ENCODE measurements around the gene FOXK2. TPM values are rescaled to one million over a fixed set of nuclear protein-coding genes. Genes with fewer than 3 reads are reported as not detected.

The FOXK2 gene
- total and polyA plus RNA-seq, 5 donors from 2014 or later = 2.2 to 55.6 (median 4.2) TPM

DNA sequence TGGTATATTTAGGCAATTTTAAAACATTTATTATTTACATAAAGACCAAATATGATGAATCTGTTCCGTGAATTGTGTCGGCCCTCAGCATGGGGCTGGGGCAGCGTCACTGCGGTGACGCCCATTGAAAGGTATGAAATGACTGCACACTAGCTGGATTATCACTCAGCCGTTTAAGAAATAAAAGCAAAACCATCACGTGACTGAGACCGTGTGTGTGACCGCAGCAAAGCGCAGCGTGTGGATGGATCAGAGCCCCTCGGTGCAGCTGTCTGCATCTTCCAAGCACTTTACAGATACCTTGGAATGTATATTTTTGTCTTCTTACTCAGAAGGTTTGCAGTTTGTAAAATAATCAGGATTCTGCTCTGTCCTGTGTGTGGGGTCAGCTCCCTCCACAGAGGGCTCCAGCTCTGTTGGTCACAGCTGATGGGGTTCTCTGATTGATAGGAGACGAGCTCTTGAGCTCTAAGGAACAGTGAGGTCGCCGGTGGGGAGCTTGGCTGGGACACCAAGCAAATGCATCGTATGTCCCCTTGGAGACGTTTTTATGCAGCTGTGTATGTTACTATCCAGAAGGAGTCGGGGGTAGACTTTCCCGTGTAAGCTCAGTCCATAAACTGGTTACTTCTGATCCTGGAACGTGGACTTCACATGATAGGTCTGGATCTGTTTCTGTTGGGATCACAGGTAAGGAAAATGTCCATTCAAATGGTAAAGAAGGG is 83.6 kb downstream of the FOXK2 start:
- ATAC-seq (ENCODE audit: low read depth in 2 of 2) (no peak), DNase-seq (no peak)
- H3K9me3 Mint-ChIP-seq = no peaks in the 10 kb centered on the region
- peak overlapping the region in 2 of 3 donors; percentile 66 to 92 for H3K27ac Mint-ChIP-seq
- H3K4me1 Mint-ChIP-seq = peaks cover 0 to 12% (median 6%) of the 10 kb centered on the region in 4 donors
- H3K27me3 Mint-ChIP-seq = no peaks in the 10 kb centered on the region
- Histone ChIP-seq H3K27ac (ENCODE audit: insufficient read depth, low read length, poor library complexity, severe bottlenecking) (peak overlapping the region; percentile 61), H3K27me3 (ENCODE audit: control insufficient read depth, insufficient read depth, low read length) (no peaks in the 10 kb centered on the region), H3K9me3 (ENCODE audit: control insufficient read depth in 2 of 2, low read length in 2 of 2) (no peaks in the 10 kb centered on the region), H3K36me3 (ENCODE audit: control insufficient read depth, insufficient read depth, low read length) (peaks cover 56% of the 10 kb centered on the region), H3K4me3 (ENCODE audit: low read depth, low read length) (no peak overlapping the region), H3K4me1 (ENCODE audit: control insufficient read depth, insufficient read depth, low read length, poor library complexity, severe bottlenecking) (no peaks in the 10 kb centered on the region)
- H3K4me3 Mint-ChIP-seq = peak overlapping the region in 1 of 4 donors; percentile 74
- H3K36me3 Mint-ChIP-seq = peaks cover 30% of the 10 kb centered on the region

GRCh38 chr17:82603981-82604448 is 84.5 kb downstream of the FOXK2 start:
- no peaks in the 10 kb centered on the region for H3K9me3 ChIP-seq (ENCODE audit: control insufficient read depth in 2 of 2, low read length in 2 of 2)
- Mint-ChIP-seq H3K4me3 (peak overlapping the region in 1 of 4 donors; percentile 36), H3K27me3 (no peaks in the 10 kb centered on the region), H3K9me3 (no peaks in the 10 kb centered on the region), H3K27ac (peak overlapping the region in 1 of 3 donors; percentile 92), H3K4me1 (peaks cover 3 to 12% (median 6%) of the 10 kb centered on the region in 4 donors), H3K36me3 (peaks cover 30% of the 10 kb centered on the region)
- H3K27ac ChIP-seq (ENCODE audit: insufficient read depth, low read length, poor library complexity, severe bottlenecking) = peak overlapping the region; percentile 61
- H3K4me3 ChIP-seq (ENCODE audit: low read depth, low read length) = no peak overlapping the region
- H3K27me3 ChIP-seq (ENCODE audit: control insufficient read depth, insufficient read depth, low read length) = no peaks in the 10 kb centered on the region
- no peaks in the 10 kb centered on the region for H3K4me1 ChIP-seq (ENCODE audit: control insufficient read depth, insufficient read depth, low read length, poor library complexity, severe bottlenecking)
- DNase-seq = peak in 2 of 3 donors; percentile 59 to 83
- H3K36me3 ChIP-seq (ENCODE audit: control insufficient read depth, insufficient read depth, low read length) = peaks cover 59% of the 10 kb centered on the region
- ATAC-seq (ENCODE audit: low read depth in 2 of 2) = peak in 1 of 2 donors; percentile 88

- ATAC-seq (ENCODE audit: low read depth in 2 of 2) (no peak), DNase-seq (no peak)
- peak overlapping the region in 1 of 3 donors; percentile 92 for H3K27ac Mint-ChIP-seq
- H3K4me1 Mint-ChIP-seq = peaks cover 3 to 14% (median 6%) of the 10 kb centered on the region in 4 donors
- no peak overlapping the region for H3K4me3 ChIP-seq (ENCODE audit: low read depth, low read length)
- no peaks in the 10 kb centered on the region for H3K27me3 Mint-ChIP-seq
- H3K9me3 Mint-ChIP-seq = no peaks in the 10 kb centered on the region
- H3K27me3 ChIP-seq (ENCODE audit: control insufficient read depth, insufficient read depth, low read length) = no peaks in the 10 kb centered on the region
- peaks cover 33% of the 10 kb centered on the region for H3K36me3 Mint-ChIP-seq
- peaks cover 64% of the 10 kb centered on the region for H3K36me3 ChIP-seq (ENCODE audit: control insufficient read depth, insufficient read depth, low read length)
- H3K27ac ChIP-seq (ENCODE audit: insufficient read depth, low read length, poor library complexity, severe bottlenecking) = peak overlapping the region; percentile 61
- H3K4me3 Mint-ChIP-seq = no peak overlapping the region
- H3K9me3 ChIP-seq (ENCODE audit: control insufficient read depth in 2 of 2, low read length in 2 of 2) = no peaks in the 10 kb centered on the region
- H3K4me1 ChIP-seq (ENCODE audit: control insufficient read depth, insufficient read depth, low read length, poor library complexity, severe bottlenecking) = no peaks in the 10 kb centered on the region
These were observed 85.0 kb downstream of the FOXK2 start for GRCh38 chr17:82604532-82604931.

GRCh38 chr17:82605939-82606600 is 86.5 kb downstream of the FOXK2 start:
- H3K4me1 Mint-ChIP-seq = peaks cover 3 to 14% (median 6%) of the 10 kb centered on the region in 4 donors
- no peaks in the 10 kb centered on the region for H3K27me3 Mint-ChIP-seq
- ATAC-seq (ENCODE audit: low read depth in 2 of 2) = no peak
- peaks cover 37% of the 10 kb centered on the region for H3K36me3 Mint-ChIP-seq
- peaks cover 63% of the 10 kb centered on the region for H3K36me3 ChIP-seq (ENCODE audit: control insufficient read depth, insufficient read depth, low read length)
- no peak overlapping the region for H3K4me3 ChIP-seq (ENCODE audit: low read depth, low read length)
- H3K4me3 Mint-ChIP-seq = no peak overlapping the region
- no peak overlapping the region for H3K27ac ChIP-seq (ENCODE audit: insufficient read depth, low read length, poor library complexity, severe bottlenecking)
- H3K4me1 ChIP-seq (ENCODE audit: control insufficient read depth, insufficient read depth, low read length, poor library complexity, severe bottlenecking) = no peaks in the 10 kb centered on the region
- no peak overlapping the region for H3K27ac Mint-ChIP-seq
- no peaks in the 10 kb centered on the region for H3K9me3 Mint-ChIP-seq
- no peaks in the 10 kb centered on the region for H3K9me3 ChIP-seq (ENCODE audit: control insufficient read depth in 2 of 2, low read length in 2 of 2)
- no peaks in the 10 kb centered on the region for H3K27me3 ChIP-seq (ENCODE audit: control insufficient read depth, insufficient read depth, low read length)
- DNase-seq = no peak

DNA sequence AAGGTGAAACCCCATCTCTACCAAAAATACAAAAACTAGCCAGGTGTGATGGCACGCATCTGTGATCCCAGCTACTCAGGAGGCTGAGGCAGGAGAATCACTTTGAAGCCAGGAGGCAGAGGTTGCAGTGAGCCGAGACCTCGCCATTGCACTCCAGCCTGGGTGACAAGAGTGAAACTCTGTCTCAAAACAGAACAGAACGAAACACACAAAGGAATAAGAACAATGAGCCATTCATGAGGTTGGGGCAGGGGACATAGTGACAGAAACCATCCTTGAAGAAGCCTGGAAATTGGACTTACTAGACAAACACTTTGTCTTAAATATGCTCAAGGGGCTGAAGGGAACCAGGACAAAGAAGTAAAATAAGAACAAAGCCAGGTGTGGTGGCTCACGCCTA is 89.3 kb downstream of the FOXK2 start:
- DNase-seq (no peak), ATAC-seq (ENCODE audit: low read depth in 2 of 2) (no peak)
- no peak overlapping the region for H3K4me3 Mint-ChIP-seq
- no peak overlapping the region for H3K4me3 ChIP-seq (ENCODE audit: low read depth, low read length)
- peaks cover 3 to 7% (median 6%) of the 10 kb centered on the region in 4 donors for H3K4me1 Mint-ChIP-seq
- H3K36me3 Mint-ChIP-seq = peaks cover 25% of the 10 kb centered on the region
- H3K9me3 Mint-ChIP-seq = no peaks in the 10 kb centered on the region
- H3K27me3 ChIP-seq (ENCODE audit: control insufficient read depth, insufficient read depth, low read length) = no peaks in the 10 kb centered on the region
- no peak overlapping the region for H3K27ac ChIP-seq (ENCODE audit: insufficient read depth, low read length, poor library complexity, severe bottlenecking)
- peak overlapping the region in 1 of 3 donors; percentile 44 for H3K27ac Mint-ChIP-seq
- H3K36me3 ChIP-seq (ENCODE audit: control insufficient read depth, insufficient read depth, low read length) = peaks cover 37% of the 10 kb centered on the region
- no peaks in the 10 kb centered on the region for H3K27me3 Mint-ChIP-seq
- H3K9me3 ChIP-seq (ENCODE audit: control insufficient read depth in 2 of 2, low read length in 2 of 2) = no peaks in the 10 kb centered on the region
- H3K4me1 ChIP-seq (ENCODE audit: control insufficient read depth, insufficient read depth, low read length, poor library complexity, severe bottlenecking) = no peaks in the 10 kb centered on the region

GRCh38 chr17:82609655-82610054 is 90.1 kb downstream of the FOXK2 start:
- Histone ChIP-seq H3K36me3 (ENCODE audit: control insufficient read depth, insufficient read depth, low read length) (peaks cover 36% of the 10 kb centered on the region), H3K4me1 (ENCODE audit: control insufficient read depth, insufficient read depth, low read length, poor library complexity, severe bottlenecking) (no peaks in the 10 kb centered on the region), H3K27ac (ENCODE audit: insufficient read depth, low read length, poor library complexity, severe bottlenecking) (no peak overlapping the region), H3K9me3 (ENCODE audit: control insufficient read depth in 2 of 2, low read length in 2 of 2) (no peaks in the 10 kb centered on the region), H3K27me3 (ENCODE audit: control insufficient read depth, insufficient read depth, low read length) (no peaks in the 10 kb centered on the region), H3K4me3 (ENCODE audit: low read depth, low read length) (no peak overlapping the region)
- Mint-ChIP-seq H3K9me3 (no peaks in the 10 kb centered on the region), H3K27ac (peak overlapping the region in 2 of 3 donors; percentile 23 to 26), H3K4me3 (no peak overlapping the region), H3K27me3 (no peaks in the 10 kb centered on the region), H3K36me3 (peaks cover 21% of the 10 kb centered on the region), H3K4me1 (peaks cover 0 to 4% (median 1%) of the 10 kb centered on the region in 4 donors)
- no peak for DNase-seq
- ATAC-seq (ENCODE audit: low read depth in 2 of 2) = no peak

DNA sequence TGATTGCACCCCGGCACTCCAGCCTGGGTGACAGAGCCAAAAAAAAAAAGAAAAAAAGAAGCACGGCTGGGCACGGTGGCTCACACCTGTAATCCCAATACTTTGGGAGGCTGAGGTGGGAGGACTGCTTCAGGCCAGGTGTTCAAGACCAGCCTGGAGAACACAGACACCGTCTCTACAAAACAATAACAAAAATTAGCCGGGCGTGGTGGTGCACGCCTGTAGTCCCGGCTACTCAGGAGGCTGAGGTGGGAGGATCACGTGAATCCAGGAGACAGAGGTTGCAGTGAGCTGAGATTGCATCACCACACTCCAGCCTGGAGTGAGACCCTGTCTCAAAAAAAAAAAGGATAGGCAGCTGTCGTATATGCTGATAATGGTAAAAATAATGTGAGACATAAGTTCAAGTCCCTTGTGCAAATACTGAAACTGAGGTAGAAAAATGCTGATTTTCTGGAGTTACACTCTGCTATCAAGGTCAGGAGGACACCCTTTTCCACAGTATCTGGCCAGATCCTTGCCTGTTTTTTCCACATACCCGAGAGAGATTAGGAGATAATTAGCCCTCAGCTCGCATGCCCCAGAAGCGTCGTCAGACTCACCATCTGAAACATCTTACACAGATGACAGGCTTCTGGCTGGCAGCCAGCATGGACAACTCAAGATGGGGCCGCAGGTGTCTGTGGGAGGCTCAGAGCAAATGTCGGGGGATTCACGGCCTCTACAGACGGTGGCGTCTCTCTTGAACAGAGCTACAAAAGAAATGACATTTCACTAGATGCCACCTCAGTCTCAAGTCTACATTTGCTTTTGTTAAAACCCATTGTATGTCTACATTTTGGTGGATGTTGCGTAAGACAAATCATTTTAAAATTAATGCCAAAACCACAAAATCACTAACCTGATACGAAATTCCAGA is 91.9 kb downstream of the FOXK2 start:
- Mint-ChIP-seq H3K27ac (no peak overlapping the region), H3K9me3 (no peaks in the 10 kb centered on the region), H3K27me3 (no peaks in the 10 kb centered on the region), H3K4me3 (no peak overlapping the region), H3K36me3 (peaks cover 26% of the 10 kb centered on the region), H3K4me1 (peaks cover 0 to 4% (median 1%) of the 10 kb centered on the region in 4 donors)
- no peak overlapping the region for H3K27ac ChIP-seq (ENCODE audit: insufficient read depth, low read length, poor library complexity, severe bottlenecking)
- H3K9me3 ChIP-seq (ENCODE audit: control insufficient read depth in 2 of 2, low read length in 2 of 2) = no peaks in the 10 kb centered on the region
- H3K4me3 ChIP-seq (ENCODE audit: low read depth, low read length) = no peak overlapping the region
- no peak for DNase-seq
- no peaks in the 10 kb centered on the region for H3K27me3 ChIP-seq (ENCODE audit: control insufficient read depth, insufficient read depth, low read length)
- peaks cover 37% of the 10 kb centered on the region for H3K36me3 ChIP-seq (ENCODE audit: control insufficient read depth, insufficient read depth, low read length)
- ATAC-seq (ENCODE audit: low read depth in 2 of 2) = no peak
- H3K4me1 ChIP-seq (ENCODE audit: control insufficient read depth, insufficient read depth, low read length, poor library complexity, severe bottlenecking) = no peaks in the 10 kb centered on the region

Data from CD4-positive, CD25-positive, alpha-beta regulatory T cell (primary cell).